NT2/D1 (cell line): Measurements from ENCODE around the gene FAM107B.

Experiments
- DNase-seq: peaks from one replicate; pipeline ENCODE4 v3.0.0-alpha.2; 2011; ENCODE audit warnings: low read depth, low spot score
- H3K27me3 ChIP-seq: 2 replicates; pipeline ENCODE4 v1.6.0; 2011; ENCODE audit warnings: mild to moderate bottlenecking; ENCODE audit not compliant: insufficient read length, insufficient read depth
- H3K36me3 ChIP-seq: 2 replicates; pipeline ENCODE4 v1.6.1; 2011; ENCODE audit warnings: mild to moderate bottlenecking, low read length, mixed read lengths; ENCODE audit not compliant: insufficient read depth, insufficient read length
- H3K4me1 ChIP-seq: 2 replicates; pipeline ENCODE4 v1.5.1; 2011; ENCODE audit not compliant: insufficient read depth, insufficient read length
- H3K4me3 ChIP-seq: 2 replicates; pipeline ENCODE4 v1.5.1; 2011; ENCODE audit warnings: low read depth; ENCODE audit not compliant: insufficient read length
- H3K9ac ChIP-seq: 2 replicates; pipeline ENCODE4 v1.6.0; 2011; ENCODE audit warnings: low read depth; ENCODE audit not compliant: insufficient read length
- H3K9me3 ChIP-seq: 2 replicates; pipeline ENCODE4 v1.5.1; 2011; ENCODE audit warnings: mild to moderate bottlenecking, low read length; ENCODE audit not compliant: insufficient read depth
- SUZ12 ChIP-seq: IDR thresholded peaks from 2 replicates; pipeline ENCODE4 v1.6.1; 2011; ENCODE audit not compliant: insufficient read length, insufficient read depth; ENCODE audit errors: extremely low read depth
- YY1 ChIP-seq: IDR thresholded peaks from 2 replicates; pipeline ENCODE4 v1.6.1; 2011; ENCODE audit not compliant: insufficient read length, insufficient read depth
- ZNF274 ChIP-seq: IDR thresholded peaks from 2 replicates; pipeline ENCODE4 v1.6.1; 2011; ENCODE audit warnings: mild to moderate bottlenecking, low read depth, low read length

FAM107B gene

GRCh38 chr10:14787938-14788337, 13.2 kb upstream of the FAM107B start:
- no peak for TF ChIP-seq YY1
- no peak for TF ChIP-seq SUZ12
- no peak for TF ChIP-seq ZNF274
- no peaks in the 10 kb centered on the region for H3K36me3 ChIP-seq
- H3K4me3 ChIP-seq, result no peak overlapping the region
- no peak for DNase-seq
- no peaks in the 10 kb centered on the region for H3K4me1 ChIP-seq
- no peak overlapping the region for H3K9ac ChIP-seq
- H3K27me3 ChIP-seq, result no peaks in the 10 kb centered on the region
- no peaks in the 10 kb centered on the region for H3K9me3 ChIP-seq

GRCh38 chr10:14784459-14785055, 9.9 kb upstream of the FAM107B start:
- Histone ChIP-seq H3K36me3 (no peaks in the 10 kb centered on the region), H3K27me3 (no peaks in the 10 kb centered on the region), H3K4me1 (peaks cover 3% of the 10 kb centered on the region), H3K9me3 (no peaks in the 10 kb centered on the region), H3K9ac (no peak overlapping the region), H3K4me3 (no peak overlapping the region)
- TF ChIP-seq SUZ12, result no peak
- TF ChIP-seq YY1, result no peak
- TF ChIP-seq ZNF274, result no peak
- no peak for DNase-seq

- DNase-seq, result no peak
- no peaks in the 10 kb centered on the region for H3K36me3 ChIP-seq
- no peak overlapping the region for H3K9ac ChIP-seq
- H3K4me3 ChIP-seq, result no peak overlapping the region
- H3K27me3 ChIP-seq, result no peaks in the 10 kb centered on the region
- peaks cover 3% of the 10 kb centered on the region for H3K4me1 ChIP-seq
- H3K9me3 ChIP-seq, result no peaks in the 10 kb centered on the region
- TF ChIP-seq SUZ12, result no peak
- TF ChIP-seq YY1, result no peak
- no peak for TF ChIP-seq ZNF274
Measured at GRCh38 chr10:14782691-14783363, 8.1 kb upstream of the FAM107B start.

- Histone ChIP-seq H3K36me3 (no peaks in the 10 kb centered on the region), H3K9ac (no peak overlapping the region), H3K9me3 (no peaks in the 10 kb centered on the region), H3K4me1 (peaks cover 3% of the 10 kb centered on the region), H3K4me3 (no peak overlapping the region), H3K27me3 (no peaks in the 10 kb centered on the region)
- DNase-seq, result no peak
- no peak for TF ChIP-seq SUZ12
- TF ChIP-seq ZNF274, result no peak
- TF ChIP-seq YY1, result no peak
Measured at GRCh38 chr10:14781763-14782162, 7.1 kb upstream of the FAM107B start.

GRCh38 chr10:14779001-14779651, 4.4 kb upstream of the FAM107B start:
- DNase-seq, result no peak
- TF ChIP-seq SUZ12 (no peak), ZNF274 (no peak), YY1 (no peak)
- H3K36me3 ChIP-seq, result no peaks in the 10 kb centered on the region
- no peaks in the 10 kb centered on the region for H3K9me3 ChIP-seq
- H3K4me1 ChIP-seq, result peaks cover 3% of the 10 kb centered on the region
- no peaks in the 10 kb centered on the region for H3K27me3 ChIP-seq
- no peak overlapping the region for H3K9ac ChIP-seq
- H3K4me3 ChIP-seq, result no peak overlapping the region

GRCh38 chr10:14776546-14776945, 1.8 kb upstream of the FAM107B start:
- no peaks in the 10 kb centered on the region for H3K27me3 ChIP-seq
- H3K36me3 ChIP-seq, result no peaks in the 10 kb centered on the region
- TF ChIP-seq SUZ12, result no peak
- no peak for TF ChIP-seq ZNF274
- no peak for TF ChIP-seq YY1
- H3K4me3 ChIP-seq, result no peak overlapping the region
- H3K9ac ChIP-seq, result no peak overlapping the region
- no peaks in the 10 kb centered on the region for H3K9me3 ChIP-seq
- H3K4me1 ChIP-seq, result no peaks in the 10 kb centered on the region
- no peak for DNase-seq

- Histone ChIP-seq H3K4me3 (no peak overlapping the region), H3K27me3 (no peaks in the 10 kb centered on the region)
Measured at GRCh38 chr10:14775656-14776055, 959 bp upstream of the FAM107B start.

More at GRCh38 chr10:14775656-14776055, 959 bp upstream of the FAM107B start:
- TF ChIP-seq ZNF274 (no peak), YY1 (no peak), SUZ12 (no peak)
- Histone ChIP-seq H3K9ac (no peak overlapping the region), H3K36me3 (no peaks in the 10 kb centered on the region), H3K9me3 (no peaks in the 10 kb centered on the region), H3K4me1 (no peaks in the 10 kb centered on the region)
- no peak for DNase-seq
